COLO829 (cell line): ENCODE results near the gene PGRMC2.
"Not testable (repeated sequence)": the region's sequence is repeated elsewhere in the genome, so short reads cannot be mapped to it uniquely, and the experiment has no call there.

Experiments
- DNase-seq: peaks from one replicate; pipeline ENCODE4 v3.0.0; 2012; ENCODE audit warnings: low spot score

PGRMC2 gene

GRCh38 chr4:128267745-128268144 lies 19.9 kb downstream of the PGRMC2 start:
- DNase-seq: no peak

GRCh38 chr4:128267171-128267570 lies 20.4 kb downstream of the PGRMC2 start:
- DNase-seq: not testable (repeated sequence)

- DNase-seq: not testable (repeated sequence)
These were observed 22.1 kb downstream of the PGRMC2 start for GRCh38 chr4:128265550-128265949.

GRCh38 chr4:128259889-128260288 lies 27.7 kb downstream of the PGRMC2 start:
- not testable (repeated sequence) for DNase-seq

- not testable (repeated sequence) for DNase-seq
These were observed 29.4 kb downstream of the PGRMC2 start for GRCh38 chr4:128258166-128258565.

- no peak for DNase-seq
These were observed 31.1 kb downstream of the PGRMC2 start for GRCh38 chr4:128256539-128256938.

- no peak for DNase-seq
These were observed 31.7 kb downstream of the PGRMC2 start for GRCh38 chr4:128255906-128256305.

- no peak for DNase-seq
These were observed 37.6 kb downstream of the PGRMC2 start for GRCh38 chr4:128249787-128250668.

GRCh38 chr4:128247906-128248305 lies 39.7 kb downstream of the PGRMC2 start:
- DNase-seq: no peak

GRCh38 chr4:128245391-128245790 lies 42.2 kb downstream of the PGRMC2 start:
- DNase-seq: not testable (repeated sequence)

- DNase-seq: no peak
These were observed 43.2 kb downstream of the PGRMC2 start for GRCh38 chr4:128244379-128244778.

- DNase-seq: no peak
These were observed 45.0 kb downstream of the PGRMC2 start for GRCh38 chr4:128242601-128243000.

GRCh38 chr4:128241981-128242380 lies 45.6 kb downstream of the PGRMC2 start:
- DNase-seq: no peak

GRCh38 chr4:128241425-128241913 lies 46.1 kb downstream of the PGRMC2 start:
- DNase-seq: peak; percentile 87

- DNase-seq: no peak
These were observed 46.6 kb downstream of the PGRMC2 start for GRCh38 chr4:128241019-128241418.

- DNase-seq: no peak
These were observed 52.8 kb downstream of the PGRMC2 start for GRCh38 chr4:128234836-128235235.

GRCh38 chr4:128232719-128233118 lies 54.9 kb downstream of the PGRMC2 start:
- no peak for DNase-seq

- peak; percentile 36 for DNase-seq
These were observed 58.5 kb downstream of the PGRMC2 start for GRCh38 chr4:128228845-128229795.

GRCh38 chr4:128227991-128228571 lies 59.5 kb downstream of the PGRMC2 start:
- DNase-seq: no peak

- no peak for DNase-seq
These were observed 62.5 kb downstream of the PGRMC2 start for GRCh38 chr4:128225148-128225547.

GRCh38 chr4:128221586-128221985 lies 66.0 kb downstream of the PGRMC2 start:
- no peak for DNase-seq
